ENCODE data around the gene PI16. TPM values are rescaled to one million over a fixed set of nuclear protein-coding genes. Genes with fewer than 3 reads are reported as not detected.

Gene PI16, protein sequence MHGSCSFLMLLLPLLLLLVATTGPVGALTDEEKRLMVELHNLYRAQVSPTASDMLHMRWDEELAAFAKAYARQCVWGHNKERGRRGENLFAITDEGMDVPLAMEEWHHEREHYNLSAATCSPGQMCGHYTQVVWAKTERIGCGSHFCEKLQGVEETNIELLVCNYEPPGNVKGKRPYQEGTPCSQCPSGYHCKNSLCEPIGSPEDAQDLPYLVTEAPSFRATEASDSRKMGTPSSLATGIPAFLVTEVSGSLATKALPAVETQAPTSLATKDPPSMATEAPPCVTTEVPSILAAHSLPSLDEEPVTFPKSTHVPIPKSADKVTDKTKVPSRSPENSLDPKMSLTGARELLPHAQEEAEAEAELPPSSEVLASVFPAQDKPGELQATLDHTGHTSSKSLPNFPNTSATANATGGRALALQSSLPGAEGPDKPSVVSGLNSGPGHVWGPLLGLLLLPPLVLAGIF
- total RNA-seq = not detected

GRCh38 chr6:36954262-36954931 is at the start of gene PI16:
PI16 (plus strand) TSS chr6:36954738; CDS start chr6:36954761, 23 bp downstream.

GRCh38 chr6:36985808-36986703 is 31.5 kb downstream of the PI16 start, which contains the start of gene MTCH1:
MTCH1 (minus strand) TSS chr6:36986196; CDS start chr6:36986173, 23 bp downstream.

GRCh38 chr6:37005061-37005810 is 50.7 kb downstream of the PI16 start, which contains the start of gene FGD2:
FGD2 (plus strand) TSS chr6:37005655; CDS start chr6:37005818, 163 bp downstream.

Other genes with a start within 250 kb of the PI16 start
- 15.3 TPM for gene CPNE5, start 115.3 kb upstream of the PI16 start, total RNA-seq
- gene PPIL1, start 79.9 kb upstream of the PI16 start, total RNA-seq = 30.7 TPM
- 34.1 TPM for gene C6orf89, start 68.8 kb upstream of the PI16 start, total RNA-seq
- 126 TPM for gene MTCH1, start 31.5 kb downstream of the PI16 start, total RNA-seq
- 2.2 TPM for gene FGD2, start 50.9 kb downstream of the PI16 start, total RNA-seq
- 21.9 TPM for gene PIM1, start 215.4 kb downstream of the PI16 start, total RNA-seq